Measurements from ENCODE around the gene MEF2A.
"Not testable (repeated sequence)": the region's sequence is repeated elsewhere in the genome, so short reads cannot be mapped to it uniquely, and the experiment has no call there.

MEF2A gene

GRCh38 chr15:99632521-99632920 is 66.7 kb downstream of the MEF2A start:
- DNase-seq: no peak
- in situ Hi-C loops (cut with MboI; ENCODE audit: low pct_unique_long_range_greater_than_20kb, low sequenced_read_pairs): no loop called here

GRCh38 chr15:99633655-99634054 is 67.9 kb downstream of the MEF2A start:
- DNase-seq: no peak
- in situ Hi-C loops (cut with MboI; ENCODE audit: low pct_unique_long_range_greater_than_20kb, low sequenced_read_pairs): no loop called here

- in situ Hi-C loops (cut with MboI; ENCODE audit: low pct_unique_long_range_greater_than_20kb, low sequenced_read_pairs): no loop called here
- DNase-seq: no peak
Measured at GRCh38 chr15:99634576-99634975, 68.8 kb downstream of the MEF2A start.

- in situ Hi-C loops (cut with MboI; ENCODE audit: low pct_unique_long_range_greater_than_20kb, low sequenced_read_pairs): no loop called here
- DNase-seq: no peak
Measured at GRCh38 chr15:99635145-99635544, 69.4 kb downstream of the MEF2A start.

- DNase-seq: no peak
- in situ Hi-C loops (cut with MboI; ENCODE audit: low pct_unique_long_range_greater_than_20kb, low sequenced_read_pairs): no loop called here
Measured at GRCh38 chr15:99635794-99636193, 70.0 kb downstream of the MEF2A start.

- in situ Hi-C loops (cut with MboI; ENCODE audit: low pct_unique_long_range_greater_than_20kb, low sequenced_read_pairs): no loop called here
- DNase-seq: no peak
Measured at GRCh38 chr15:99644913-99645542, 79.2 kb downstream of the MEF2A start.

GRCh38 chr15:99645543-99645935 is 79.8 kb downstream of the MEF2A start:
- in situ Hi-C loops (cut with MboI; ENCODE audit: low pct_unique_long_range_greater_than_20kb, low sequenced_read_pairs): no loop called here
- no peak for DNase-seq

- DNase-seq: no peak
- in situ Hi-C loops (cut with MboI; ENCODE audit: low pct_unique_long_range_greater_than_20kb, low sequenced_read_pairs): no loop called here
Measured at GRCh38 chr15:99645951-99646350, 80.2 kb downstream of the MEF2A start.

- in situ Hi-C loops (cut with MboI; ENCODE audit: low pct_unique_long_range_greater_than_20kb, low sequenced_read_pairs): no loop called here
- DNase-seq: no peak
Measured at GRCh38 chr15:99651023-99651807, 85.4 kb downstream of the MEF2A start.

GRCh38 chr15:99656205-99656604 is 90.4 kb downstream of the MEF2A start:
- no peak for DNase-seq
- in situ Hi-C loops (cut with MboI; ENCODE audit: low pct_unique_long_range_greater_than_20kb, low sequenced_read_pairs): no loop called here

- DNase-seq: no peak
- in situ Hi-C loops (cut with MboI; ENCODE audit: low pct_unique_long_range_greater_than_20kb, low sequenced_read_pairs): no loop called here
Measured at GRCh38 chr15:99657996-99658395, 92.2 kb downstream of the MEF2A start.

GRCh38 chr15:99662903-99663302 is 97.1 kb downstream of the MEF2A start:
- no peak for DNase-seq

GRCh38 chr15:99666073-99666472 is 100.3 kb downstream of the MEF2A start:
- in situ Hi-C loops (cut with MboI; ENCODE audit: low pct_unique_long_range_greater_than_20kb, low sequenced_read_pairs); DNase-seq: not testable (repeated sequence)

More at GRCh38 chr15:99662903-99663302, 97.1 kb downstream of the MEF2A start:
- in situ Hi-C loops (cut with MboI; ENCODE audit: low pct_unique_long_range_greater_than_20kb, low sequenced_read_pairs): no loop called here

GRCh38 chr15:99668533-99669182 is 102.9 kb downstream of the MEF2A start:
- DNase-seq: no peak
- in situ Hi-C loops (cut with MboI; ENCODE audit: low pct_unique_long_range_greater_than_20kb, low sequenced_read_pairs): no loop called here

GRCh38 chr15:99669250-99669649 is 103.5 kb downstream of the MEF2A start:
- in situ Hi-C loops (cut with MboI; ENCODE audit: low pct_unique_long_range_greater_than_20kb, low sequenced_read_pairs): no loop called here

GRCh38 chr15:99671926-99672635 is 106.3 kb downstream of the MEF2A start:
- no peak for DNase-seq
- in situ Hi-C loops (cut with MboI; ENCODE audit: low pct_unique_long_range_greater_than_20kb, low sequenced_read_pairs): no loop called here

More at GRCh38 chr15:99669250-99669649, 103.5 kb downstream of the MEF2A start:
- no peak for DNase-seq

GRCh38 chr15:99673111-99673510 is 107.3 kb downstream of the MEF2A start:
- DNase-seq: no peak
- in situ Hi-C loops (cut with MboI; ENCODE audit: low pct_unique_long_range_greater_than_20kb, low sequenced_read_pairs): no loop called here

- in situ Hi-C loops (cut with MboI; ENCODE audit: low pct_unique_long_range_greater_than_20kb, low sequenced_read_pairs): no loop called here
- DNase-seq: no peak
Measured at GRCh38 chr15:99674279-99674678, 108.5 kb downstream of the MEF2A start.

GRCh38 chr15:99677540-99678134 is 111.9 kb downstream of the MEF2A start:
- DNase-seq: no peak
- in situ Hi-C loops (cut with MboI; ENCODE audit: low pct_unique_long_range_greater_than_20kb, low sequenced_read_pairs): no loop called here
